HG03521 (cell line): ENCODE data around the gene ZNF862.
"Not testable (repeated sequence)": the region's sequence is repeated elsewhere in the genome, so short reads cannot be mapped to it uniquely, and the experiment has no call there.

Experiments used
- ATAC-seq: cut with Tn5 transposase; IDR thresholded peaks from one replicate; pipeline ENCODE4 v1.9.1; 2021; ENCODE audit warnings: mild to moderate bottlenecking, moderate library complexity; ENCODE audit not compliant: unreplicated experiment

ZNF862 gene

DNA sequence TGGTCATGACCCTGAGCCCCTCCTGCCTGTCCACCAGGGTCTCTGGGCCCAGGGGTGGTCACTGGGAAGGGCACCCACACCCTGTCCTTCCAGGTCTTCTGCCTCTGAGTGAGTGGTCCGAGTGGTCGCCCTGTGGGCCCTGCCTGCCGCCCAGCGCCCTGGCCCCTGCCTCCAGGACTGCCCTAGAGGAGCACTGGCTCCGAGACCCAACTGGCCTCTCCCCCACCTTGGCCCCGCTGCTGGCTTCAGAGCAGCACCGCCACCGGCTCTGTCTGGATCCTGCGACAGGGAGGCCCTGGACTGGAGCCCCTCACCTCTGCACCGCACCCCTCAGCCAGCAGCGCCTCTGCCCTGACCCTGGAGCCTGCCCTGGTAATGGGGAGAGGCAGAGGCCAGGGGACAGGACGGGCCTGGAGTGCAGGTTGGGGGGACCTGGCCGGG, 13.9 kb upstream of the ZNF862 start:
- ATAC-seq: no peak

DNA sequence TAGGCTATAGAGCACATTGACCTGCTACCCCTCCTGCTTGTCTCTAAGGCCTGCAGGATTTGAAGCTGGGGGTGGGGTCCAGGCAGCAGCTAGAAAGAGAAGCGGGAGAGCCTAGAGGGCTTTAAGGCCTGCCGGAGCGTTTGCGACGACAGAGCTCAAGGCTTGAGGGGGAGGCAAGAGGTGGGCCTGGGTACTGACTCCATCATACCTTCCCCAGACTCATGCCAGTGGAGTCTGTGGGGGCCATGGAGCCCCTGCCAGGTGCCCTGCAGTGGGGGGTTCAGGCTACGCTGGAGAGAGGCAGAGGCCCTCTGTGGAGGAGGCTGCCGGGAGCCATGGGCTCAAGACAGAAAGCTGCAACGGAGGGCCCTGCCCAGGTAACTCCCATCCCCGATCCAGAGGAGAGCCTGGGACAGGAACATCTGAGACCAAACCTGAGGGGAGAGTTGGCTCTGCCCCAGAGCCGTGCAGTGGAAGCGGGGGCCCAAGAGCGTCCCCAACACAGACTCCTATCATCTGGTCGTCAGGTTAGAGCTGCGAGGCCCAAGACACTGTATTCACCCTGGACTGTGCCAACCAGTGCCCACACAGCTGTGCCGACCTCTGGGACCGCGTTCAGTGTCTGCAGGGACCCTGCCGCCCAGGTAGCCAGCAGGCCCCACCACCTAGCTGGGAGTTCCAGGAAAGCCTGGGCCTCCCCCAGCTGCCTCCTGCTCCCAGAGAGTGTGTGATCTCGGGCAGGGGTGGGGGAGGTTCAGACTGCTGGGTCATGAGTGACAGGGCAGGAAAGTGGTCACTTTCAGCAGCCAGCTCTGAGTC, 13.2 kb upstream of the ZNF862 start:
- no peak for ATAC-seq

DNA sequence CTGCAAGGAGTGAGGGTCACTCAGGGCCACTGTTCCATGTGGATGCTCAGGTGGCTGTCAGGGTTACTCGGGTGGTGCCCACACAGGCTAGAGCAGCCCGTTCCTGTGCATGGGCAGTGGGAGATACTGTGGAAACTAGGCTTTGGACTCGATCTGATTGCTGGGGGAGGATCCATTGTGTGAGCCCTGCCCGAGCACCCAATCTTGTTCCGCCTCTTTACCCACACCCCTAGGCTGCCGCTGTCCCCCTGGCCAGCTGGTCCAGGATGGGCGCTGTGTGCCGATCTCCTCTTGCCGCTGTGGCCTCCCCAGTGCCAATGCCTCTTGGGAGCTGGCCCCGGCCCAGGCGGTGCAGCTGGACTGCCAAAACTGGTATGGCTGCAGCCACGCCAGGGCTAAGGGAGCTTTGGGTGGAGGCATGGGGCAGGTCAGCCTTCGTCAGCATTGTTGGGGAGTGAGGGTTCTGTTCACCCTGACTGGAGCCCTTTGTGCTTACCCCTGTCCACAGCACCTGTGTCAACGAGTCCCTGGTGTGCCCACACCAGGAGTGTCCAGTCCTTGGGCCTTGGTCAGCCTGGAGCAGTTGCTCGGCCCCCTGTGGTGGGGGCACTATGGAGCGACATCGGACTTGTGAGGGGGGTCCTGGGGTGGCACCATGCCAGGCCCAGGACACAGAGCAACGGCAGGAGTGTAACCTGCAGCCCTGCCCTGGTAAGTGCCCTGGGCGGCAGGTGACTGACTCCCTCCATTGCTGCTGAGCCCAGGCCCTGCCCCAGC, 12.4 kb upstream of the ZNF862 start:
- no peak for ATAC-seq

GRCh38 chr7:149826344-149827088, 11.7 kb upstream of the ZNF862 start:
- ATAC-seq: no peak

DNA sequence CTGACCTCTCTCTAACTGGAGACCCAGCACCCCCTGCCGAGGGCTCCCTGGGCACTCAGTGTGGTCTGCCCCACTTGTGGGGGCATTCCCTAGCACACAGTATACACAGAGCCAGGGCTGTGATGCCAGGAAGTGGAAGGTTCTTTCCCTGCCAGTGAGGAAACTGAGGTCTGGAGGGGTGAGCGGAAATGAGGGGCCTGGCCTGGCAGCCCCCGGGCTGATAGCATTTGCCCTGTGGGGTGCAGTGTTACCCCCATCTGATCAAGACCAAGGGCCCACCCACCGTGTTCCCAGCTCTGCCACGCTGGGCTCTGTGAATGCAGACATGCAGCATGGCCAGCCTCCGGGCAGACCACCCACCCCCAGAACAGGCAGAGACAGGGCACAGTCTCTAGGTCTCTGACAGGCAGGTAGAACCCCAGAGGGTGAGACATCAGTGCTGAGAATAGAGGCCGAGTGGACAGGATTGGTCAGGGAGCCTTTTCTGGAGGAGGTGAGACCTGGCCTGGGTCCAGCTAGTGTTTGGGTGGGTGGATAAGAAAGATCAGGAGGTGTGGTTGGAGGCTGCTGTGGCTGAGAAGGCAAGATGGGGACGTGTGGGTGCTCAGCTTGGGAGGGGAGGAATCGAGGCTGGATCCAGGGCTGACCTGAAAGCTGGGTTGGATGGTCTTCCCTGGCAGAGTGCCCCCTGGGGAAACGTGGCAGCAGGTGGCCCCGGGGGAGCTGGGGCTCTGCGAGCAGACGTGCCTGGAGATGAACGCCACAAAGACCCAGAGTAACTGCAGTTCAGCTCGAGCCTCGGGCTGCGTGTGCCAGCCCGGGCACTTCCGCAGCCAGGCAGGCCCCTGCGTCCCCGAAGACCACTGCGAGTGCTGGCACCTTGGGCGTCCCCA, 10.8 kb upstream of the ZNF862 start:
- ATAC-seq: no peak

- ATAC-seq: no peak
These were observed 9.5 kb upstream of the ZNF862 start for GRCh38 chr7:149828357-149829309.

GRCh38 chr7:149830527-149830926, 7.6 kb upstream of the ZNF862 start:
- ATAC-seq: not testable (repeated sequence)

DNA sequence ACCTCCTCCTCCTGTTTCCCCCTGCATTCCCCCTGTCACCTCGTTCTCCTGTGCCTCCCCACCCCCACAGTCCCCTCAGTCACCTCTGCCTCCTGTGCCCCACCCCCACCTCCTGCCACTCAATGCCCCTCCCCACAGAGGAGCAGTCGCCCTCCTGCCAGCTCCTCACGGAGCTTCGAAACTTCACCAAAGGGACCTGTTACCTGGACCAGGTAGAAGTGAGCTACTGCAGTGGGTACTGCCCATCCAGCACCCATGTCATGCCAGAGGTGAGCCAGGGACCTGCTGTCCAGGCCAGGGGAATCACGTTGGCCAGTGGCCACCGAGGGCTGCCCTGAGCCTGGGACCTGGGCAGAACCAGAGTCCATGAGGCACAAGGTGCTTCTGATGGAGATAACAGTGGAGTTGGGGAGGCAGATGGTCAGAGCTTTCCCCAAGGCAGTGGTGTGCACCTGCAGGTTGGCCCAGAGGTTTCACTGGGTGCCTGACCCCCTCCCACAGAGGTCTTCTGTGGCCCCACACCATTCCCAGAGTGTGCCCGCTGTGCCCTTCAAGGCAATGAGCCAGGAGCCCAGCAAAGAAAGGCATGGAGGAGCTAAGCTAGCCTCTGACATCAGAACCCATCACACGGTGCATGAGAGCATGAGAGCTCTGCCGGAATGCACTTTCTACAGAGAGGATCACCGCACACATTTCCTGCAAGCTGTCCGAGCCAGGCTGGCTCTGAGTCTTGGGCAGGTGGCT, 7.0 kb upstream of the ZNF862 start:
- ATAC-seq: no peak

- ATAC-seq: no peak
These were observed 6.4 kb upstream of the ZNF862 start for GRCh38 chr7:149831741-149832219.

- no peak for ATAC-seq
These were observed 5.7 kb upstream of the ZNF862 start for GRCh38 chr7:149832332-149833041.

- no peak for ATAC-seq
These were observed 4.6 kb upstream of the ZNF862 start for GRCh38 chr7:149833495-149834130.

- no peak for ATAC-seq
These were observed 3.6 kb upstream of the ZNF862 start for GRCh38 chr7:149834601-149835000.

DNA sequence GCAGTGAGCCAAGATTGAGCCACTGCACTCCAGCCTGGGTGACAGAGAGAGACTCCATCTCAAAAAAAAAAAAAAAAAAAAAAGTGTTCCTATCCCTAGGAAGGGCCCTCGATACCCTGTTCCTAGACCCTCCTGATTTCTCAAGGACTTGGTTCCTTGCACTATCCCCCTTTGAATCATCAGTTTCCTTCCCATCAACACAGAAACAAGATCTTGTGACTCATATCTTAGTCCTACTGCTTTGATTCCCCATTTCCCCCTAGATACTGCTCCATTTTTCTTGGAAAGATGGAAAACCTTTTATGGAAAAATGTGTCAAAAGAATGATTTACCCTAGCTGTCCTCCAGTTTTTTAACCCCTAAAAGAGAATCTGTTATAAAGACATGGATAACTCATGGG, 1.7 kb upstream of the ZNF862 start:
- no peak for ATAC-seq

- no peak for ATAC-seq
These were observed 481 bp upstream of the ZNF862 start for GRCh38 chr7:149837564-149838223.

- no peak for ATAC-seq
These were observed 825 bp downstream of the ZNF862 start for GRCh38 chr7:149838992-149839408.

- no peak for ATAC-seq
These were observed 1.8 kb downstream of the ZNF862 start for GRCh38 chr7:149839933-149840332.

- no peak for ATAC-seq
These were observed 5.4 kb downstream of the ZNF862 start for GRCh38 chr7:149843566-149843965.
